HG03460 (cell line): ENCODE results near the gene IBA57.
A peak's percentile ranks its signal among the peaks of the same experiment; 100 is the strongest.
"Not testable (repeated sequence)": the region's sequence is repeated elsewhere in the genome, so short reads cannot be mapped to it uniquely, and the experiment has no call there.

ENCODE experiments used
- ATAC-seq: cut with Tn5 transposase; IDR thresholded peaks from one replicate; pipeline ENCODE4 v1.9.1; 2021; ENCODE audit not compliant: unreplicated experiment

IBA57 gene

DNA sequence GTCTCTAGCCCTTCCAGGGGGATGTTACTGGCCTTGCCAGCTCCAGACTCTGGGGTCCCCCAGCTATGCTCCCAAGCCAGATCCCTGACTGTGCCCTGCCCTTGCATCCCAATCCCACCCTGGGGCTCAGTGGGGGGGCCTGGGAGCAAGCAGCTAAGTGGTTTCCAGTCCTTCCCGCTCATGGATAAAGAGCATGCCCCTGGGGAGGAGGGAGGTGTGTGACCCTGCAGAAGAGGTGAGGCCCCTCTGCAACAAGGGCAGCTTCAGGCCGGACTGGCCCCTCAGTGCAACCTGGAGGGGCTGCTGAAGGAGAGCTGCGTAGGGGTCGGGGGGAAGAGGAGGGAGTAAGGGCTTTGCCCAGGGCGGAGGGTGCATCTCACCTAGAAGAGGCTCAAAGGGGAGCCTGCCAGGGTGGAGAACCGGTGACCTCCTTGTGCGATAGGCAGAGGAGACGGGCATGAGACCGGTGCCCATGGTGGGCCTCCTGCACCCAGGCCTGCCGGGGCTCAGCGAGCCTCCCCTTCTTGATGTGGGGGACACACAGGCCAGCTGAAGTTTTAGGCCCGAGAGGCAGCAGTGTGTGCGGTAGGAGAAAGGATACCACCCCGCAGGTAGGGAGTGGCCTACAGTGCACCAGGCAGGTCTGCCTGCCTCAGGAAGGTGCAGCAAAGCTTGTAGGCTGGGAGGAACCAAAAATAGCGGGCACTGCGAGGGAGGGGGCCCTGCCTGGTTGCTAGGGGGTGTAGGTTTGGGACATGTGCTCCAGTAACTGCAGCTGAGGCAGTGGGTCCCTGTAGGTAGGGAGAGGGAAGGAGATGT is 45.3 kb downstream of the IBA57 start:
- ATAC-seq: no peak

DNA sequence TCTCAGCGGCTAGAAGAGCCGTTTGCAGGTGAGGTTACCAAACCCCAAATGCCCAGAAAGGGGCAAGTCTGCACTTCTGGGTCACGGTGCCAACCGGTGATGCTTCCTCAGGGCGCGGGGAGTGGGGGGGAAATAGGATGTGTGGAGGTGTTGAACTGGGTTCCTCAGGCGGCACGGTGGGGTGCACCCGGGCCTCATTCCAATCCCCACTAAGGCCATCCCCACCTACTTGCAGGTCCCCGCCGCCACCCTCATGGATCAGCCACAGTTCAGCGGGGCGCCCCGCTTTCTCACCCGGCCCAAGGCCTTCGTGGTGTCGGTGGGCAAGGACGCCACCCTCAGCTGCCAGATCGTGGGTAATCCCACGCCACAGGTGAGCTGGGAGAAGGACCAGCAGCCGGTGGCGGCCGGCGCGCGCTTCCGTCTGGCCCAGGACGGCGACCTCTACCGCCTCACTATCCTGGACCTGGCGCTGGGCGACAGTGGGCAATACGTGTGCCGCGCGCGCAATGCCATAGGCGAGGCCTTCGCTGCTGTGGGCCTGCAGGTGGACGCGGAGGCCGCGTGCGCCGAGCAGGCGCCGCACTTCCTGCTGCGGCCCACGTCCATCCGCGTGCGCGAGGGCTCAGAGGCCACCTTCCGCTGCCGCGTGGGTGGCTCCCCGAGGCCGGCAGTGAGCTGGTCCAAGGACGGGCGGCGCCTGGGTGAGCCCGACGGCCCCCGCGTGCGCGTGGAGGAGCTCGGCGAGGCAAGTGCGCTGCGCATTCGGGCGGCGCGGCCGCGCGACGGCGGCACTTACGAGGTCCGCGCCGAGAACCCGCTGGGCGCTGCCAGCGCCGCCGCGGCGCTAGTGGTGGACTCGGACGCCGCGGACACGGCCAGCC is 46.2 kb downstream of the IBA57 start:
- ATAC-seq: no peak

DNA sequence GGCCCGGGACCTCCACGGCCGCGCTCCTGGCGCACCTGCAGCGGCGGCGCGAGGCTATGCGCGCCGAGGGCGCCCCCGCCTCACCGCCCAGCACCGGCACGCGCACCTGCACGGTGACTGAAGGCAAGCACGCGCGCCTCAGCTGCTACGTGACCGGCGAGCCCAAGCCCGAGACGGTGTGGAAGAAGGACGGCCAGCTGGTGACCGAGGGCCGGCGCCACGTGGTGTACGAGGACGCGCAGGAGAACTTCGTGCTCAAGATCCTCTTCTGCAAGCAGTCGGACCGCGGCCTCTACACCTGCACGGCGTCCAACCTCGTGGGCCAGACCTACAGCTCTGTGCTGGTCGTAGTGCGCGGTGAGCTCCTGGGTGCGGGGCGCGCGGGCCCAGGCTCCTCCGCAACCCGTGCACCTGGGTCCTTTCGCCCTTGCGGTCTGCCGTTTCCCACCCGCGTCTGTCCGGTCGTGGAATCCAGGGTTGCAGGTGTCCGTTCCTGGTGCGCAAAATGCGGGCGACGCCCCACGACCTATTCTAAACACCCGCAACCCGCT is 46.9 kb downstream of the IBA57 start:
- no peak for ATAC-seq

DNA sequence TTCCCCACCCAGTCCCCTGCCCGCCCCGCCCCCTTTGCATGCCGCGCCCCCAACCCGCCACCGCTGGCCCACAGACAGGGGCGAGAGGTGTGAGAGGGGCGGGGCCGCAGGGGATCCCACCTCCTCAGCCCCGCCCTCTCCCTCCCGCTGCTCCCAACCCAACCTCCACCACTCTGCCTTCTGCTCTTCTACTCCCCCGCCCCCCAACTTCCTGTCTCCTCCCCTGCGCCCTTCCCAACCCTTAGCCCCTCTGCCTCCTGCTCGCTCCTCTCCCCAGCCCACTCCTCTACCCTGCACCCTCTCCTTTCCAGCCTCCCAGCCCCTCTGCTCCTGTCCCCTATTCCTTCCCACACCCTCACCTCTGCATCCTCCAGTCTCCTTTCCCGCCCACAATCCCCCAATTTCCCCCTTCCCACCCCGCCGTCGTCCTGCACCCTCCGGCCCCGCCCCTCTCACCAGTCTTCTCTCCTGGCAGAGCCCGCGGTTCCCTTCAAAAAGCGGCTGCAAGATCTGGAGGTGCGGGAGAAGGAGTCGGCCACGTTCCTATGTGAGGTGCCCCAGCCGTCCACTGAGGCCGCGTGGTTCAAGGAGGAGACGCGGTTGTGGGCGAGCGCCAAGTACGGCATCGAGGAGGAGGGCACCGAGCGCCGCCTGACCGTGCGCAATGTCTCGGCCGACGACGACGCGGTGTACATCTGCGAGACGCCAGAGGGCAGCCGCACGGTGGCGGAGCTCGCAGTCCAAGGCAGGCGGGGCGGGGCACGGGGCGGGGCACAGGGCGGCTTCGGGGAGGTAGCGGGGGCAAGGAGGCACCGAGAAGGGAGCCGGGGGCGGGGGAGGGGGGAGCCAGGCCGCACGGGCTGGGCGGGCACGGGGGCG is 47.6 kb downstream of the IBA57 start:
- ATAC-seq: peak; percentile 89

DNA sequence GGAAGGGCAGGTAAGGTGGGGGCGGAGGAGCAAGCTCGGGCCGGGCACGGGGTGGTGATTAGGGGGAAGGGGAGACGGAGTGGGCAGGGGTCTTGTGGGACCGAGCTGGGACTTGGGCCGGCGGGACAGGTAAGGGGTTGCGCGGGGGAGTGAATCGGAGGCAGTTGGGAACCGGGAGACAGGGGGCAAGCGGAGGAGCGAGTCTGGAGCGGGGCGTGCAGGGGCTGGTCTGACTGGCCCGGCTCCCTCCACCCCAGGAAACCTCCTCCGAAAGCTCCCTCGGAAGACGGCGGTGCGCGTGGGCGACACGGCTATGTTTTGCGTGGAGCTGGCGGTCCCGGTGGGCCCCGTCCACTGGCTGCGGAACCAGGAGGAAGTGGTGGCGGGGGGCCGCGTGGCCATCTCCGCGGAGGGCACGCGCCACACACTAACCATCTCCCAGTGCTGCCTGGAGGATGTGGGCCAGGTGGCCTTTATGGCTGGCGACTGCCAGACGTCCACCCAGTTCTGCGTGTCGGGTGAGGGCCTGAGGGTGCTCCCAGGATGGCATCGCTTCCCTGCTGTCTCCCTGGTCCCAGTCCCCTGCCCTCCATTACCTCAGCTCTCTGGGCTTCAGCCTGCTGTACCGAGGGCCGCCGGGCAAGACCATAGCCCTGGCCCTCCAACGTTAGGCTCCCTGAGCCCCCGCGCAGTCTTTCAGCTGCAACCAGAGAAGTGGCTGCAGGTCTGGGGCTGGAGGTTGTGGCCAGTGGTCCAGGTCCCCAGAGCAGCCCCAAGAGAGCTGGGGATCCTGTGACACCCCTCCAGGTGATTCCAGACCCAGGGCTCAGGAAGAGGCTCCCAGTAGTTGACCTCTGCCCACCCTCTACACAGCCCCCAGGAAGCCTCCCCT is 48.6 kb downstream of the IBA57 start:
- ATAC-seq: no peak

DNA sequence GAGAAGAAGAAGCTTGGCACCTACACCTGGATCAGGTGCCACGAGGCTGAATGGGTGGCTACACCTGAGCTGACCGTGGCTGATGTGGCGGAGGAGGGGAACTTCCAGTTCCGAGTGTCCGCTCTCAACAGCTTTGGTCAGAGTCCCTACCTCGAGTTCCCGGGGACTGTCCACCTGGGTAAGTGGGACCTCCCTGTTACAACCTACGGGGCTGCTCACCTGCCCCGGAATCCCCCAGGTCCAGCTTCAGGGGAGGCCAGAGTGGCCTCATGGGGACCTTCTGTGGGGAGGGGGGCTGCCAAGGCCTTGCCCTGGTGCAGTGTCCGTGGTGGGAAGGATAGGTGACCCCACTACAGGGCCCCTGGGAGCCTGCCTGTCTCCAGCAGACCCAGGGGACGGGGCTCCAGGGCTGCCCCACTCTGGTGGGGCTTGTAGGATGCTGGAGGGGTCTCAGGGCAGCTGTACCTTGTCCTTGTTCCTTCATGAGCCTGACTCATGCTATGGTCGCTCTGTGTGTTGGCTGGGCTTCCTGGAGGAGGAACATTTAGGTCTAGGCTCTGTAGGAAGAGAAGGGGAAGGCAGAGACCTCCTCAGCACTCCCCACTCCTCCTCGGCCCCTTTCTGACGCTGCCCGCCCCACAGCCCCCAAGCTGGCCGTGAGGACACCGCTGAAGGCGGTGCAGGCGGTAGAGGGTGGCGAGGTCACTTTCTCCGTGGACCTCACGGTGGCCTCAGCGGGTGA is 49.5 kb downstream of the IBA57 start:
- ATAC-seq: no peak

DNA sequence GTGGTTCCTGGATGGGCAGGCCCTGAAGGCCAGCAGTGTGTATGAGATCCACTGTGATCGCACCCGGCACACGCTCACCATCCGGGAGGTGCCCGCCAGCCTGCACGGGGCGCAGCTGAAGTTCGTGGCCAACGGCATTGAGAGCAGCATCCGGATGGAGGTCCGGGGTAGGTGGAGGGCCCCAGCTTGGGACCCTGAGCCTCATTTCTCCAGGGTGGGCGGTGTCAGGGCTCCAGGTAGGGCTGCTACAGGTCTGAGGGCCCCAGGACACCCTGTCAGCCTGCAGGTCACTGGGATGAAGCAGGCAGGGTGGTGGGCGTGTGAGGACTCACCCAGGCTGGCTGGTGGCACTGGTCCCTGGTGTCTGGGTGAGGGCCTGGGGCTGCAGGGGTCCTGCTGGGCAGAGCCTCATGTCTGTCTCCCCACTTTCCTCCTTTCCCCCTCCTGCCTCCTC is 50.1 kb downstream of the IBA57 start:
- no peak for ATAC-seq

DNA sequence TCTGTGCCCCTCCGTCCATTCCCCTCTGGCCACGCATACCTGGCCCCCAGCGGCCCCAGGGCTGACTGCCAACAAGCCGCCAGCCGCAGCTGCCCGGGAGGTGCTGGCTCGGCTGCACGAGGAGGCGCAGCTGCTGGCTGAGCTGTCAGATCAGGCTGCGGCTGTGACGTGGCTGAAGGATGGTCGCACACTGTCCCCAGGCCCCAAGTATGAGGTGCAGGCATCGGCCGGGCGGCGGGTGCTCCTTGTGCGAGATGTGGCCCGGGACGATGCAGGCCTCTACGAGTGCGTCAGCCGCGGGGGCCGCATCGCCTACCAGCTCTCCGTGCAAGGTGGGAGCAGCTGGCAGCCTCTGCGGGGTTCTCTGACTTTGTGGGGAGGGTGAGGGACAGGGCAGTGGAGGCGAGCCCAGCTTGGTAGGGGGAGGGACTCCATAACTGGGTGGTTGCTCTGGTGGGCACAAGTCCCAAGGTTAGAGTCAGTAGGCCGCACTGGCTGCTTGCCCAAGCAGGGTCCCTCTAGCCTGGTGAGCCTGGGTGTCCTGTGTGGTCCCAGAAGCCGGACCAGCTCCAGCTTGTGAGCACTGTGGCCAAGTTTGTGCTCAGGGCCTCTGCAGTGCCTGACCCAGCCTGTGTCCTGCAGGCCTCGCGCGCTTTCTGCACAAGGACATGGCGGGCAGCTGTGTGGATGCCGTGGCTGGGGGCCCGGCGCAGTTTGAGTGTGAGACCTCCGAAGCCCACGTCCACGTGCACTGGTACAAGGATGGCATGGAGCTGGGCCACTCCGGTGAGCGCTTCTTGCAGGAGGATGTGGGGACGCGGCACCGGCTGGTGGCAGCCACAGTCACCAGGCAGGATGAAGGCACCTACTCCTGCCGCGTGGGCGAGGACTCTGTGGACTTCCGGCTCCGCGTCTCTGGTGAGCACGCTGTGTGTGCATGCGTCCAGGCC is 51.0 kb downstream of the IBA57 start:
- no peak for ATAC-seq

DNA sequence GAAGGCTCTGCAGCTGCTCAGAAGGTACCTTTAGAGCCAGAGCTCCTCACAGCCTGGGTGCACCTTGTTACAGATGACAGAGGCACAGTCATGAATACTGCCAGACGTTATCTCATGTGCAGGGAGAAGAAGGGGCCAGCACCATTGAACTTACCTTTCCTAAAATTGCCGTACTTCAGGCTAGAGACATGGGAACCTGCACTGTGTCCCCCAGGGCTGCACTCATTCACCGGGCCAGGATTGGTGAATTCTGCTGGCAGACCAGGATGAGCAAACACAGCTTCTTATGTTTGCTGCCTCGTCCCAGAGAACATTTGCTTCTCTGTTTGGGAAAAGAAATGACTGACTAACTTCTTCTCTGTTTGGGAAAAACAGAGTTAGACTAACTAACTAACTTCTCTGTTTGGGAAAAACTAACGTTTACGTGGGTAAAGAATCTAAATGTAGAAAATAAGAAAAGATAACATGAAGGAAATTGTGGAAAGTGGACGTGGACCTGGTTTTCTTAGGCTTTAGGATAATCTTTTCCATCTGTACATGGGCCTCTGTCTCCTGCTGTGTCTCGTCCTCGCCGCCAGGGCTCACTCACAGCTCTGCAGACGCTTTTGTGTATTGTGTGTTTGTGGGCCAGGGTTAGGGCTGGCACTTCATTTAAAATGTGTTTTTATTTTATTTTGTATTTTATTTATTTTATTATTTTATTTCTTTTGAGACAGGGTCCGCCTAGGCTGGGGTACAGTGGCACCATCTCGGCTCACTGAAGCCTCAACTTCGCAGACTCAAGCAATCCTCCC is 52.1 kb downstream of the IBA57 start:
- ATAC-seq: no peak

DNA sequence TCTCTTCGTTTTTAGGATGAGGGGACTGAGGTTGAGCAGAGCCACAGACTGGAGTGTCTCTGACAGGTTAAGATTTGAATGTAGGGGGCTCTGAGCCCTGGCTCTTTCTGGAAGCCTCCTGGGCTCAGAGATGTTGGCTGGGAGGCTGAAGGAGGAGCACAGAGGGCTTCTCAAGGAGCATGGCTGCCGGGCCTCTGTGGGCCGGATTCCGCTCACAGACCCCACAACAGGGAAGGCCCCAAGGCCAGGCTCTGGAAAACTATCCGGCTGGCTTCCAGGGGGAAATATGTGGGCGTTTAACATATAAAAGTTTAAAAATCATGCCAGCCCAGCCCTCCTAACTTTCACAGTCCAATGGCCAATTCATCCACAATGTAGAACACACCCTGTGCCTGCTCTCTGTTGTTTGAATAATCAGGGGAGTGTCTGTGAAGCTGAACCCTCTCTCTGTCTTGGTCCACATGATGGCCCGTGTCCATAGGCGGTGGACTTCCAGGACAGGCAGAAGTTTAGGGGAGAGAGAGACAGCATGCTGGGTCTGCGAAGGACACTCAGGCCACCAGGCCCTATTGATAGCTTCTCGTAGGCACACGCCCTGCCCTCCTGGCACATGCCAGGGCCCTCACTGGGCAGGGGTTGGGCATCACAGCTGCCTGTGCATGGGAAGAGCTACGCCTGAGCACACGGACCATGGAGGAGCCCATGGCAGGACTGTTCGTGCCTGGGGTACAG is 53.1 kb downstream of the IBA57 start:
- ATAC-seq: no peak

DNA sequence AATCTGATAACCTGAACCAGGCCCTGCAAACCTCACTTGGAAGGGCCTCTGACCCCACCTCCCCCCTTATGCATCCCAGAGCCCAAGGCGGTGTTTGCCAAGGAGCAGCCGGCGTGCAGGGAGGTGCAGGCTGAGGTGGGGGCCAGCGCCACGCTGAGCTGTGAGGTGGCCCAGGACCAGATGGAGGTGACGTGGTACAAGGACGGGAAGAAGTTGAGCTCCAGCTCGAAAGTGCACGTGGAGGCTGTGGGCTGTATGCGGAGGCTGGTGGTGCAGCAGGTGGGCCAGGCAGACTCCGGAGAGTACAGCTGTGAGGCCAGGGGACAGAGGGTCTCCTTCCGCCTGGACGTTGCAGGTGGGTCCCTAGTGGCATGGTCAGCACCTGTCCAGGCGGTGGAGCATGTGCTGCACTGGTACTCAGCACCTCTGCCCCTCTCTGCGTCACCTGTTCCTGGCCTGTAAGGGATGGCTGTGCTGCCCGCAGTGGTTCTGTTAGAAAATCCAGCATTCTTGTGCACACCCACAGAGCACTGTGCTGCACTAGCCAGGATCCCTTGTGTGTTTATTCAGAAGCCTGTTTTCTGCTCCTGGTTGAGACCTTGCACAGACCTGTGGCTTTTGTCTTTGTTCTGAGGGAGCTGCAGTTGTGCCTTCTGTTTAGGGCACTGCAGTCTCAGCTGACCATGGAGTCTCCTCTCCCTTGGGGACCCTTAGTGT is 53.8 kb downstream of the IBA57 start:
- no peak for ATAC-seq

DNA sequence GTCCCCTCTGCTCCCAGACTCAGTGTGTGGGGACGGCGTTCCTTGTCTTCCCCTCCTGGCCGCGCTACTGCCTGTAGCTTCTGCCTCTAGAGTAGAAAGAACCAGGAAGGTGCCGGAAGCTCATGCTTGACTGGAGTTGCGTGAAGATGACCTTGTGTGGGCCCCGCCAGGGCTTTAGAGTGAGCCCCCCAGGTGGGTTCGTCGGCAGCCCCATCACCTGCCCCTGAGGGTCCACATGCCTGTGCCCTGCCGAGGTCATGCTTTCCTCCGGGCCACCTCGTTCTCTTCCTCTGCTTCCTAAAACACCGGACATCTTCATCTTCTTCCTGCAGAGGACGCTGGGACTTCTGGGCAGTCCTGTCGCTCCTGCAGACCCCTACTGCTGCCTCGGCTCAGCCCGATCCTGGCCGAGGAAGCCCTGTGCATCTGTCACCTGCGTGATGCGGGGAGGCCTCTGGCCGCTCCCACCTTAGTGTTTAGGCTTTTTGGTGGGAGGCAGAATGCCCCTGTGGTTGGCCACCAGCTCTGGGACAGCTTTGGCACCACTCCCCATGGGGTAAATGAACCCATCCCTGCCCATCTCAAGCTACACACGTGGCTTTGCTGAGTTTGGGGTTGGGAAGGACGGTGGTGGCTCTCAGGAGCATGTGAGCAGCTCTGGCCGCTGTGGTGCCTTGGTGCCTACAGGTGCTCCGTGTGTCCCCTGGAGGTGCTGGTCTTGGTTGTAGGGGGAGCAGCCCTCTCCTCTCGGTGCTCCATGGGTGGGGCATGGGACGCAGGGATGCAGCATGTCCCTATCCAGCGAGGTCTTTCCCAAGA is 54.6 kb downstream of the IBA57 start:
- ATAC-seq: no peak

DNA sequence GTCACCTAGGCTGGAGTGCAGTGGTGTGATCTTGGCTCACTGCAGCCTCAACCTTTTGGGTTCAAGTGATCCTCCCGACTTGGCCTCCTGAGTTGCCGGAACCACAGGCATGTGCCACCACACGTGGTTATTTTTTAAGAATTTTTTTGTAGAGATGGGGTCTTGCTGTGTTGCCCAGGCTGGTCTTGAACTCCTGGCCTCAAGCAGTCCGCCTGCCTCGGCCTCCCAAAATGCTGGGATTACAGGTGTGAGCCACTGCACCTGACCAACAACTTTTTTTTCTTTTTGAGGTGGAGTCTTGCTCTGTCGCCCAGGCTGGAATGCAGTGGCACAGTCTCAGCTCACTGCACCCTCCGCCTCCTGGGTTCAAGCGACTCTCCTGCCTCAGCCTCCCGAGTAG is 55.5 kb downstream of the IBA57 start:
- not testable (repeated sequence) for ATAC-seq

DNA sequence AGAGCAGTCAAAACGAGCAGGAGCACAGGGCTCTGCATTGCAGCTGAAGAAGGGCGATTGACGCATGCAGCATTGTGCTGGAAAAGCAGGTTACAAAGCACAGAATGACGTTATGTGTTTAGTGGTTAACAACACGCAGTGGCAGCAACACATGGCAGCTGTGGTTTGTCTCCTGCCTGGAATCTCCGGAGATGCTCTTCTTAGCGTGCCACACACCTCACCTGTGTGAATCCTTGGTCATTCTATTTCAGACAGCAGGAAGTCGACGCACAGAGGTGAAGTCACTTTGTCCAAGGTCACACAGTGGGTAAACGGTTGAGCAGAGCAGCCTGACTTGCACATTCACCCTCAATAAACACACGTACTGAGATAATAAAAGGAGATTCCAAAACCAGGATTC is 56.9 kb downstream of the IBA57 start:
- no peak for ATAC-seq
